T-helper 1 cell (primary cell): Measurements from ENCODE around the gene MAGOHB.

ENCODE experiments used
- DNase-seq, 5 donors: peaks; one replicate each; pipeline ENCODE4 v3.0.0-alpha.2; 2012 to 2020

MAGOHB gene

GRCh38 chr12:10554228-10554755 is 59.1 kb downstream of the MAGOHB start:
- no peak for DNase-seq
